ENCODE results near the gene ACER3. TPM values are rescaled to one million over a fixed set of nuclear protein-coding genes. Genes with fewer than 3 reads are reported as not detected.

ACER3 gene
- total RNA-seq, 1 experiment from 2014 or later: 31.0 TPM

DNA sequence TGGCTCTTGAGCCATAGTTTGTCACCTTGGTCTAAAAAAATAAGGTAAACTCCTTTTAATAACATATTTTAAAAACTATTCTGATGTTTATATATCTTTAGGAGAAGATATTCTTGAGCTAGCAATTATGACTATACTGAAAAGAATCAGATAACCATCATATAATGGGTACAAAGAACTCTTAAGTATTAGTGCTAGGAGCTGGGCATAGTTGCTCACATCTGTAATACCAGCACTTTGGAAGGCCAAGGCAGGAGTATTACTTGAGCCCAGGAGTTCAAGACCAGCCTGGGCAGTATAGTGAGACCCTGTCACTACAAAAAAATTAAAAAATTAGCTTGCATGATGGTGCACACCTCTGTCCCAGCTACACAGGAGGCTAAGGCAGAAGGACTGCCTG is 119.5 kb downstream of the ACER3 start:
- TF ChIP-seq EZH2 (IDR thresholded peaks at IDR 0.05; ENCODE audit: borderline replicate concordance, low read depth, low read length, poor library complexity, severe bottlenecking): no peak
- TF ChIP-seq, protein P1, sequence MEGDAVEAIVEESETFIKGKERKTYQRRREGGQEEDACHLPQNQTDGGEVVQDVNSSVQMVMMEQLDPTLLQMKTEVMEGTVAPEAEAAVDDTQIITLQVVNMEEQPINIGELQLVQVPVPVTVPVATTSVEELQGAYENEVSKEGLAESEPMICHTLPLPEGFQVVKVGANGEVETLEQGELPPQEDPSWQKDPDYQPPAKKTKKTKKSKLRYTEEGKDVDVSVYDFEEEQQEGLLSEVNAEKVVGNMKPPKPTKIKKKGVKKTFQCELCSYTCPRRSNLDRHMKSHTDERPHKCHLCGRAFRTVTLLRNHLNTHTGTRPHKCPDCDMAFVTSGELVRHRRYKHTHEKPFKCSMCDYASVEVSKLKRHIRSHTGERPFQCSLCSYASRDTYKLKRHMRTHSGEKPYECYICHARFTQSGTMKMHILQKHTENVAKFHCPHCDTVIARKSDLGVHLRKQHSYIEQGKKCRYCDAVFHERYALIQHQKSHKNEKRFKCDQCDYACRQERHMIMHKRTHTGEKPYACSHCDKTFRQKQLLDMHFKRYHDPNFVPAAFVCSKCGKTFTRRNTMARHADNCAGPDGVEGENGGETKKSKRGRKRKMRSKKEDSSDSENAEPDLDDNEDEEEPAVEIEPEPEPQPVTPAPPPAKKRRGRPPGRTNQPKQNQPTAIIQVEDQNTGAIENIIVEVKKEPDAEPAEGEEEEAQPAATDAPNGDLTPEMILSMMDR (conservative IDR thresholded peaks at IDR 0.05; ENCODE audit: low read depth, low read length): no peak
- ChIA-PET CTCF (no interaction called here), POLR2A (ENCODE audit: low non-redundant PET) (no interaction called here)

DNA sequence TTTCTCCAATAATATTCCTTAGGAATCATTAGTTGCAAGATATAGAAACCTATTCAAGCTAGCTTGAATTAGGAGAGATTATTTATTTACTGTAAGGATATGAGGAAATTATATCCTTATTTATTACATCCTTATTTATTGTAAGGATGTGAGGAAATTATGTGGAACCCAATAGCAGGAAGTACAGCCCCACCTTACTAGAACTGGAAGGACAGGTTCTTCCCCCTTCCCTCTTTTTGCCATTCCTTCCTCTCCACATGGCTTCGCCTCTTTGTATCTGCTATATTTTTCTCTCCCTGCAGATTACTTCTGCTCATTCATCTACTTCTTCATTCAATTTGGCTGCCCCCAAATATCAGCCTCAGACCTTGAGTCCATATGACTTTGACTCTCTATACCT is 124.0 kb downstream of the ACER3 start:
- Histone ChIP-seq H3K4me1 (ENCODE audit: insufficient read depth, low read length, poor library complexity, severe bottlenecking) (no peaks in the 10 kb centered on the region), H3K27ac (ENCODE audit: low read depth, low read length, poor library complexity, severe bottlenecking) (no peak overlapping the region), H3K4me3 (ENCODE audit: low read depth, low read length, poor library complexity, severe bottlenecking) (no peak overlapping the region), H3K36me3 (ENCODE audit: insufficient read depth, low read length, poor library complexity, severe bottlenecking) (no peaks in the 10 kb centered on the region), H3K27me3 (replicated peaks; ENCODE audit: insufficient read depth, low read depth, low read length, poor library complexity) (no peaks in the 10 kb centered on the region), H3K9me3 (ENCODE audit: low read depth, low read length, poor library complexity, severe bottlenecking) (no peaks in the 10 kb centered on the region)
- DNase-seq (ENCODE audit: low spot score): no peak
- ChIA-PET POLR2A (ENCODE audit: low non-redundant PET) (no interaction called here), CTCF (no interaction called here)
- TF ChIP-seq EZH2 (IDR thresholded peaks at IDR 0.05; ENCODE audit: borderline replicate concordance, low read depth, low read length, poor library complexity, severe bottlenecking): no peak
- TF ChIP-seq, protein P1 (conservative IDR thresholded peaks at IDR 0.05; ENCODE audit: low read depth, low read length): no peak
- BruUV-seq (replicated peaks): no TSS peak
- intact Hi-C loops (cut with micrococcal nuclease; ENCODE audit: unreplicated experiment): no loop called here

More for the DNA sequence above, 119.5 kb downstream of the ACER3 start:
- no peaks in the 10 kb centered on the region for H3K36me3 ChIP-seq (ENCODE audit: insufficient read depth, low read length, poor library complexity, severe bottlenecking)
- no peak overlapping the region for H3K27ac ChIP-seq (ENCODE audit: low read depth, low read length, poor library complexity, severe bottlenecking)
- intact Hi-C loops (cut with micrococcal nuclease; ENCODE audit: unreplicated experiment): no loop called here
- BruUV-seq (replicated peaks): no TSS peak
- H3K9me3 ChIP-seq (ENCODE audit: low read depth, low read length, poor library complexity, severe bottlenecking): no peaks in the 10 kb centered on the region
- no peaks in the 10 kb centered on the region for H3K27me3 ChIP-seq (replicated peaks; ENCODE audit: insufficient read depth, low read depth, low read length, poor library complexity)
- H3K4me1 ChIP-seq (ENCODE audit: insufficient read depth, low read length, poor library complexity, severe bottlenecking): no peaks in the 10 kb centered on the region
- no peak overlapping the region for H3K4me3 ChIP-seq (ENCODE audit: low read depth, low read length, poor library complexity, severe bottlenecking)
- no peak for DNase-seq (ENCODE audit: low spot score)

DNA sequence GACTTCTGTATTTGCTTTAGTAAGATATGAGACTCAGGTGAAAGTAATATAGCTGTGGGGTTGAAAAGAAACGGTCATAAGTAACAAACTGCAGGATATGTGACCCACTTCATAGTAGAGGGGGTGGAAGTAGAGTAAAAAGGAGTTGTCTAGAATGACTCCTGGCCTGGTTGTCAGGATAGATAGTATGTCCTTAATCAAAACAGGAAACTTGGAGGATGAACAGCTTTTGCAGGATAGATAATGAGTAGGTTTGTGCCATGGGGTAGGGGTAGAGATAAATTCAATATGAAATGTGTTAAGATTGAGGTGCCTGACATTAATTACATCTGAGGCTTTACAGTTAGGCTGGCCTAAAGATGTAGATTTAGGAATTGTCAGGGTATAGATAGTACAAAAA is 126.5 kb downstream of the ACER3 start:
- no peaks in the 10 kb centered on the region for H3K4me1 ChIP-seq (ENCODE audit: insufficient read depth, low read length, poor library complexity, severe bottlenecking)
- no TSS peak for BruUV-seq (replicated peaks)
- no peak overlapping the region for H3K27ac ChIP-seq (ENCODE audit: low read depth, low read length, poor library complexity, severe bottlenecking)
- ChIA-PET POLR2A (ENCODE audit: low non-redundant PET) (no interaction called here), CTCF (no interaction called here)
- H3K36me3 ChIP-seq (ENCODE audit: insufficient read depth, low read length, poor library complexity, severe bottlenecking): no peaks in the 10 kb centered on the region
- TF ChIP-seq, protein P1 (conservative IDR thresholded peaks at IDR 0.05; ENCODE audit: low read depth, low read length): no peak
- no peak for TF ChIP-seq EZH2 (IDR thresholded peaks at IDR 0.05; ENCODE audit: borderline replicate concordance, low read depth, low read length, poor library complexity, severe bottlenecking)
- H3K27me3 ChIP-seq (replicated peaks; ENCODE audit: insufficient read depth, low read depth, low read length, poor library complexity): no peaks in the 10 kb centered on the region
- H3K4me3 ChIP-seq (ENCODE audit: low read depth, low read length, poor library complexity, severe bottlenecking): no peak overlapping the region
- no peaks in the 10 kb centered on the region for H3K9me3 ChIP-seq (ENCODE audit: low read depth, low read length, poor library complexity, severe bottlenecking)
- intact Hi-C loops (cut with micrococcal nuclease; ENCODE audit: unreplicated experiment): no loop called here
- DNase-seq (ENCODE audit: low spot score): no peak
